ENCODE results near the gene LY6G6F.

The LY6G6F gene

GRCh38 chr6:31725502-31726350 is 19.1 kb downstream of the LY6G6F start:
- no peak overlapping the region for H3K4me3 ChIP-seq (ENCODE audit: insufficient read depth, low read length, poor library complexity, severe bottlenecking)
- H3F3A ChIP-seq (ENCODE audit: insufficient read depth), result peaks cover 10% of the 10 kb centered on the region
- no peak overlapping the region for H3K27ac ChIP-seq (ENCODE audit: low read depth, low read length)
- H3K9me2 ChIP-seq (replicated peaks; ENCODE audit: insufficient read depth, low read length), result no peaks in the 10 kb centered on the region
- no peaks in the 10 kb centered on the region for H3K79me2 ChIP-seq (ENCODE audit: insufficient read depth, low read length)
- no peak overlapping the region for H3K4me2 ChIP-seq (ENCODE audit: low read depth, low read length, poor library complexity, severe bottlenecking)
- no peaks in the 10 kb centered on the region for H3K36me3 ChIP-seq (ENCODE audit: low read length)
- no peaks in the 10 kb centered on the region for H3K27me3 ChIP-seq (ENCODE audit: low read length)
- H3K9ac ChIP-seq (ENCODE audit: low read length), result no peak overlapping the region
- TF ChIP-seq, protein P1, sequence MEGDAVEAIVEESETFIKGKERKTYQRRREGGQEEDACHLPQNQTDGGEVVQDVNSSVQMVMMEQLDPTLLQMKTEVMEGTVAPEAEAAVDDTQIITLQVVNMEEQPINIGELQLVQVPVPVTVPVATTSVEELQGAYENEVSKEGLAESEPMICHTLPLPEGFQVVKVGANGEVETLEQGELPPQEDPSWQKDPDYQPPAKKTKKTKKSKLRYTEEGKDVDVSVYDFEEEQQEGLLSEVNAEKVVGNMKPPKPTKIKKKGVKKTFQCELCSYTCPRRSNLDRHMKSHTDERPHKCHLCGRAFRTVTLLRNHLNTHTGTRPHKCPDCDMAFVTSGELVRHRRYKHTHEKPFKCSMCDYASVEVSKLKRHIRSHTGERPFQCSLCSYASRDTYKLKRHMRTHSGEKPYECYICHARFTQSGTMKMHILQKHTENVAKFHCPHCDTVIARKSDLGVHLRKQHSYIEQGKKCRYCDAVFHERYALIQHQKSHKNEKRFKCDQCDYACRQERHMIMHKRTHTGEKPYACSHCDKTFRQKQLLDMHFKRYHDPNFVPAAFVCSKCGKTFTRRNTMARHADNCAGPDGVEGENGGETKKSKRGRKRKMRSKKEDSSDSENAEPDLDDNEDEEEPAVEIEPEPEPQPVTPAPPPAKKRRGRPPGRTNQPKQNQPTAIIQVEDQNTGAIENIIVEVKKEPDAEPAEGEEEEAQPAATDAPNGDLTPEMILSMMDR (IDR thresholded peaks at IDR 0.05; ENCODE audit: insufficient read depth, low read length, poor library complexity, severe bottlenecking), result no peak
- TF ChIP-seq EZH2phosphoT487 (conservative IDR thresholded peaks at IDR 0.05; ENCODE audit: low read length), result no peak
- H4K20me1 ChIP-seq (ENCODE audit: low read depth, low read length), result no peaks in the 10 kb centered on the region
- H3K9me3 ChIP-seq (ENCODE audit: insufficient read depth, low read length), result no peaks in the 10 kb centered on the region
- H2AFZ ChIP-seq (ENCODE audit: low read depth, low read length, severe bottlenecking), result no peak overlapping the region

DNA sequence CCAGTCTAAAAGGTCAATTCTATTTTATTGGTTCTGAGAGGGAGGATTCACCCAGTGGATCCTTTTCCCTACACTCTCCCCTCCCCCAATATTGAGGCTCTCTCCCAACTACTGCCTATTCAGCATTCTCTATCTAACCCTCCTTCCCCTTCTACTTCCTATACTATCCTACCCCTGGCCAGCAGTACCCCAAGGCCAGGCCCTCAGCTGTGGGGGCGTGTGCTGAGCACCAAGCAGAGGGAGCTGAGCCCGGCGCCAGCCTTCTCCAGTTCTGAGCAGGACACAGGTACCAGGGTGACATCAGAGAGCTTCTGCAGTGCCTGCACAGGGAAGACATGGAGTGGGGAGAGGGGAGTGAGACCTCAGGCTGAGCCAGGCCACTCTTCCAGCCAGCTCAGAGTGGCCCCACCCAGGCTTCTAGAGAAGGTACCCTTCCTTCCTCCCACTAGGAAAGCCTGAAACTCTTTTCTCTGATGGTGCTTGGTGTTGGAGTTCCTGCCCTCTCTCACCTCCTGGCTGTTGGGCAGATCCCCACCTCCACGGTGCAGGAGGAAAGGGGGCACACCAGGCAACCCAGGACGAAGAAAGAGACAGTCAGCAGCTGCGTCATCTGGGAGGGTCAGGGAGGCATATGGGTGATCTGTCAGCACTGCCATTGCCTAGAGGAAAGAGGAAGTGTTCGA is 20.5 kb downstream of the LY6G6F start:
- H4K20me1 ChIP-seq (ENCODE audit: low read depth, low read length), result no peaks in the 10 kb centered on the region
- H3K79me2 ChIP-seq (ENCODE audit: insufficient read depth, low read length), result no peaks in the 10 kb centered on the region
- no peak for TF ChIP-seq EZH2phosphoT487 (conservative IDR thresholded peaks at IDR 0.05; ENCODE audit: low read length)
- TF ChIP-seq, protein P1 (IDR thresholded peaks at IDR 0.05; ENCODE audit: insufficient read depth, low read length, poor library complexity, severe bottlenecking), result no peak
- no peaks in the 10 kb centered on the region for H3K27me3 ChIP-seq (ENCODE audit: low read length)
- no peaks in the 10 kb centered on the region for H3K9me3 ChIP-seq (ENCODE audit: insufficient read depth, low read length)
- peaks cover 24% of the 10 kb centered on the region for H3F3A ChIP-seq (ENCODE audit: insufficient read depth)
- peaks cover 8% of the 10 kb centered on the region; the same call in 1 of the 2 replicates for H3K36me3 ChIP-seq (ENCODE audit: low read length)
- H3K27ac ChIP-seq (ENCODE audit: low read depth, low read length), result no peak overlapping the region
- no peak overlapping the region; the same call in 1 of the 2 replicates for H3K9ac ChIP-seq (ENCODE audit: low read length)
- H2AFZ ChIP-seq (ENCODE audit: low read depth, low read length, severe bottlenecking), result no peak overlapping the region
- no peaks in the 10 kb centered on the region for H3K9me2 ChIP-seq (replicated peaks; ENCODE audit: insufficient read depth, low read length)
- H3K4me3 ChIP-seq (ENCODE audit: insufficient read depth, low read length, poor library complexity, severe bottlenecking), result no peak overlapping the region
- H3K4me2 ChIP-seq (ENCODE audit: low read depth, low read length, poor library complexity, severe bottlenecking), result no peak overlapping the region

DNA sequence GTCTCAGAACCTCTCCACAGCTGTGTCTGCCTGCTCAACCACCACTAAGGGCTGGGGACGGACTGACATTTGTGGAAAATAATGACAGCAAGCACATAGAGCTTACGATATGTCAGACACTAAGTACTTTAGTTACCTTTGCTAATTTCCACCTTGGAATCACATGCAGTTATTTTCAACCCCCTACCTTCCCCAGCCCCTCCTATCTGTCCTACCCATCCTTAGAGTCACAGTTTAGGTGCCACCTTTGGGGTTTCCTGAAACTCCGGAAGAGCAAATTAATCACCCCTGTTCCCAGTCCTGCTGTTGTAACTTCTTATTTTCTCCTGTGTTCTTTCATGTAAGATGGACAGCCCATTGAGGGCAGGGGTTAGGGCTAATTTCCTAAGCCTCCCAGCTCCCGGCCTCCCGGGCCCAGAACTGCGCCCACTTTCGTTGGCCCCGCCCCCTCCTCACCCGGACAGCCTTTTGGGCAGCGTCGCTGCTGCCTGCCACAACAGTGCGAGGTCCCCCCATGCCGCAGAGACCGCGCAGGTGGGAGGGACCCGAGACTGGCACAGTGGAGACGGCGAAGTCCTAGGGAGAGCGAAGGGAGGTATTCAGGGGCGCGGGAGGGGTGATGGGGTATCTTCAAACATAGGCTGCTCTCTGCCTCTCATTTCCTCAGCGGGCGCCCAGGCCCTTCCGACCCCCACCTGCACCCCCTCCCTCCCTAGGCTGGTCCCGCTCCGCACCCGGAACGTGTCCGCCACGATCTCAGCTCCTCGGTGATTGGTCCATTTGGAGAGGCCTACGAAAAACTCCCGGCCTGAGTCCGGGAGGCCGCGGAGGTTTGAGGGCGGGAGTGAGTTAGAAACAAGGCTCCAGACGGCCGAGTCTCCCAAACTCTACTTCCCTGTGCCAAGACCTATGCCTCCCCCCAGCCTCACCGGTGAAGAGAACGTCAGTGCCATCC is 21.3 kb downstream of the LY6G6F start:
- no peaks in the 10 kb centered on the region for H3K79me2 ChIP-seq (ENCODE audit: insufficient read depth, low read length)
- H3K27ac ChIP-seq (ENCODE audit: low read depth, low read length), result peak overlapping the region; percentile 28; the same call in 1 of the 2 replicates
- TF ChIP-seq, protein P1 (IDR thresholded peaks at IDR 0.05; ENCODE audit: insufficient read depth, low read length, poor library complexity, severe bottlenecking), result no peak
- H3K27me3 ChIP-seq (ENCODE audit: low read length), result no peaks in the 10 kb centered on the region
- no peak overlapping the region for H3K4me3 ChIP-seq (ENCODE audit: insufficient read depth, low read length, poor library complexity, severe bottlenecking)
- H3K36me3 ChIP-seq (ENCODE audit: low read length), result peaks cover 10% of the 10 kb centered on the region; the same call in 1 of the 2 replicates
- H4K20me1 ChIP-seq (ENCODE audit: low read depth, low read length), result no peaks in the 10 kb centered on the region
- H3K4me2 ChIP-seq (ENCODE audit: low read depth, low read length, poor library complexity, severe bottlenecking), result peak overlapping the region; percentile 4
- H2AFZ ChIP-seq (ENCODE audit: low read depth, low read length, severe bottlenecking), result no peak overlapping the region
- no peaks in the 10 kb centered on the region for H3K9me2 ChIP-seq (replicated peaks; ENCODE audit: insufficient read depth, low read length)
- no peak overlapping the region for H3K9ac ChIP-seq (ENCODE audit: low read length)
- peaks cover 28% of the 10 kb centered on the region for H3F3A ChIP-seq (ENCODE audit: insufficient read depth)
- no peaks in the 10 kb centered on the region for H3K9me3 ChIP-seq (ENCODE audit: insufficient read depth, low read length)
